Panc1 (cell line): ENCODE measurements around the gene SDCBP2.

Experiments used
- CTCF ChIP-seq: fragments of 450-650 bp; IDR thresholded peaks from 2 replicates; pipeline ENCODE4 v1.5.1; 2017; ENCODE audit warnings: mild to moderate bottlenecking
- POLR2AphosphoS5 ChIP-seq: IDR thresholded peaks from 2 replicates; pipeline ENCODE4 v1.6.1; 2012; ENCODE audit warnings: mild to moderate bottlenecking, low read depth, low read length, moderate library complexity
- SIN3A ChIP-seq: IDR thresholded peaks from 2 replicates; pipeline ENCODE4 v1.6.1; 2012; ENCODE audit warnings: low read depth, mild to moderate bottlenecking, low read length, moderate library complexity, borderline replicate concordance; ENCODE audit not compliant: insufficient read depth
- TCF7L2 ChIP-seq: IDR thresholded peaks from 2 replicates; pipeline ENCODE4 v1.6.1; 2011; ENCODE audit warnings: mild to moderate bottlenecking, low read depth, low read length, inconsistent platforms
- TF ChIP-seq, protein P1 (sequence below), 2 experiments: IDR thresholded peaks; 2 replicates each; pipeline ENCODE4 v1.6.1; 2011 to 2012; ENCODE audit warnings: low read depth in 2 of 2, control low read depth in 1 of 2, low read length in 1 of 2, mild to moderate bottlenecking in 1 of 2, moderate library complexity in 1 of 2; ENCODE audit not compliant: insufficient read depth in 1 of 2

- no peak for TF ChIP-seq CTCF
- no peak for TF ChIP-seq POLR2AphosphoS5
- TF ChIP-seq SIN3A: no peak
- TF ChIP-seq, protein P1, sequence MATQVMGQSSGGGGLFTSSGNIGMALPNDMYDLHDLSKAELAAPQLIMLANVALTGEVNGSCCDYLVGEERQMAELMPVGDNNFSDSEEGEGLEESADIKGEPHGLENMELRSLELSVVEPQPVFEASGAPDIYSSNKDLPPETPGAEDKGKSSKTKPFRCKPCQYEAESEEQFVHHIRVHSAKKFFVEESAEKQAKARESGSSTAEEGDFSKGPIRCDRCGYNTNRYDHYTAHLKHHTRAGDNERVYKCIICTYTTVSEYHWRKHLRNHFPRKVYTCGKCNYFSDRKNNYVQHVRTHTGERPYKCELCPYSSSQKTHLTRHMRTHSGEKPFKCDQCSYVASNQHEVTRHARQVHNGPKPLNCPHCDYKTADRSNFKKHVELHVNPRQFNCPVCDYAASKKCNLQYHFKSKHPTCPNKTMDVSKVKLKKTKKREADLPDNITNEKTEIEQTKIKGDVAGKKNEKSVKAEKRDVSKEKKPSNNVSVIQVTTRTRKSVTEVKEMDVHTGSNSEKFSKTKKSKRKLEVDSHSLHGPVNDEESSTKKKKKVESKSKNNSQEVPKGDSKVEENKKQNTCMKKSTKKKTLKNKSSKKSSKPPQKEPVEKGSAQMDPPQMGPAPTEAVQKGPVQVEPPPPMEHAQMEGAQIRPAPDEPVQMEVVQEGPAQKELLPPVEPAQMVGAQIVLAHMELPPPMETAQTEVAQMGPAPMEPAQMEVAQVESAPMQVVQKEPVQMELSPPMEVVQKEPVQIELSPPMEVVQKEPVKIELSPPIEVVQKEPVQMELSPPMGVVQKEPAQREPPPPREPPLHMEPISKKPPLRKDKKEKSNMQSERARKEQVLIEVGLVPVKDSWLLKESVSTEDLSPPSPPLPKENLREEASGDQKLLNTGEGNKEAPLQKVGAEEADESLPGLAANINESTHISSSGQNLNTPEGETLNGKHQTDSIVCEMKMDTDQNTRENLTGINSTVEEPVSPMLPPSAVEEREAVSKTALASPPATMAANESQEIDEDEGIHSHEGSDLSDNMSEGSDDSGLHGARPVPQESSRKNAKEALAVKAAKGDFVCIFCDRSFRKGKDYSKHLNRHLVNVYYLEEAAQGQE (IDR thresholded peaks at IDR 0.05; ENCODE audit: insufficient read depth in 1 of 2, low read depth in 2 of 2, low read length in 1 of 2): no peak
- no peak for TF ChIP-seq TCF7L2
These were observed 29.2 kb upstream of the SDCBP2 start for GRCh38 chr20:1357921-1358671.
